HG02610 (cell line): Measurements from ENCODE around the gene GNG10.
A peak's percentile ranks its signal among the peaks of the same experiment; 100 is the strongest.
"Not testable (repeated sequence)": the region's sequence is repeated elsewhere in the genome, so short reads cannot be mapped to it uniquely, and the experiment has no call there.

Source experiments
- ATAC-seq: cut with Tn5 transposase; IDR thresholded peaks from one replicate; pipeline ENCODE4 v1.9.1; 2021; ENCODE audit warnings: mild to moderate bottlenecking, moderate library complexity; ENCODE audit not compliant: unreplicated experiment

GNG10 gene

DNA sequence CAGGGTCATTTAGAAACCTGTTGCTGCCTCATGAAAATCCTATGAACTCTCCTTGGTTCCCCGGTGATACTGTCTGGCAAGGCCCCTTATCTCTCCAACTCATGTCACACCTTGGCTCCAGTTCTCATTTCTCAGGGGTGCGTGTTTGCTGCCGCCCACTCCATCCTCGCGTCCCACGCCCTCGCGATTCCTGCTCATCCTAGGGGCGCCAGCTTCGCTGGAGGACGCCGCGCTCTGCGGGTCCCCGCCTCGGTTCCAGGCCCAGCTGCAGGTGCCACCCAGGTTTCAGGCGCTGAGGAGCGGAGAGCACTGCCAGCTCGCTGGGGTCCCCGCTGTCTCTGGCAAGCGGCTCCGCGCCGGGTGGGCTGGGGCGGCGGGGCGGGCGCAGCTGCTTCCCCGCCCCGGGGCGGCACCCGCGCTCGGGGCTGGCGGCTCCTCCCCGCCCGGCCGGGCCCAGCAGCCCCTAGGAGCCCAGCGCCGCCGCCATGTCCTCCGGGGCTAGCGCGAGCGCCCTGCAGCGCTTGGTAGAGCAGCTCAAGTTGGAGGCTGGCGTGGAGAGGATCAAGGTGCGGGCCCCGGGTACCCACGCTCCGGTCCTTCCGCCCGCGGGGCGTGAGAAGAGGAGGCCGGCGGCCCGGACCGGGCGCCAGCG is at the start of gene GNG10:
GNG10 (plus strand) TSS at position 456 of the 652 bp plus-strand sequence; CDS start at position 486, 30 bp downstream.
- ATAC-seq: peak; percentile 89

DNA sequence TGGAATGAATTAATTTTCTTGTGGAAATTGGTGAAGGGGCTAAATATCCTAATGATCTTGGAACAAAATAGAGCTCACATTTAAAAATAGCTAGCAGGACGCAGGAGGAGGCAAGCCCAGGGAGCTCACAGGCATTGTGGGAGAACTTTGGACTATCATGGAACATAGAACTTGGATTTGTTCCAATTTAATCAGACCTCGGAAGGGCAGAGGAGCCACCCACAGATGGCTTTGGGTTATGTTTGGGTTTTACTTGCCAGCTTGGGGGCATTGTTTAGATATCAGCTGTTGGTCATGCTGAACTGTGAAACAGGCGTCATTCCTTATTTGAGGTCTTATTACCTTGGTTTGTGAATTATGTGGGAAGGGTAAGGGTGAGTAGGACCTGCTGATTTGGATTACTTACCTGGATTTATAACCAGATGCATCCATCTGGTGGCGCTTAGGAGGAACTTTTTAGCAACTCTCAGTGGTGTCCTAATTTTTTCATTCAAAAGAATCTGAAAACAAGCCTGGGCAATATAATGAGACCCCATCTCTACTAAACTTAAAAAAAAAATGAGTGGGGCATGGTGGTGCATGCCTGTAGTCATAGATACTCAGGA is 47.9 kb upstream of the GNG10 start:
- no peak for ATAC-seq

DNA sequence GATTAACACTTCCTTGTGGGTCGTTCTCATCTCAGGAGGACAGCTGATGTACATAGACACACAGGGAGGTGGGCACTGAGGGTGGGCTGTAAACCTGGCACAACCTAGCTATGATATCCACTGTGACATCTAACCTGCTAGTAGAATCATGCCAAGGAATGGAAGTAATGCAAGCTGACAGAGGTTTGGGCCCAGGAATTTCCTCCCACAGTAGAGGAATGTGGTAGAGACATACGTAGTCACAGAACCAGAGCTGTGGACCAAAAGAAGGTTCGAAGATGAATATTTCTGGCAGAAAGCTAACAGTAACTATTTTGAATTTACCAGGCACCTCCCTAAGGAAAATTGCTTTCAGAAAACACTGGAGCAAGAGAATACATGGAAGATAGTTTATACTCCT is 45.5 kb upstream of the GNG10 start:
- ATAC-seq: no peak

DNA sequence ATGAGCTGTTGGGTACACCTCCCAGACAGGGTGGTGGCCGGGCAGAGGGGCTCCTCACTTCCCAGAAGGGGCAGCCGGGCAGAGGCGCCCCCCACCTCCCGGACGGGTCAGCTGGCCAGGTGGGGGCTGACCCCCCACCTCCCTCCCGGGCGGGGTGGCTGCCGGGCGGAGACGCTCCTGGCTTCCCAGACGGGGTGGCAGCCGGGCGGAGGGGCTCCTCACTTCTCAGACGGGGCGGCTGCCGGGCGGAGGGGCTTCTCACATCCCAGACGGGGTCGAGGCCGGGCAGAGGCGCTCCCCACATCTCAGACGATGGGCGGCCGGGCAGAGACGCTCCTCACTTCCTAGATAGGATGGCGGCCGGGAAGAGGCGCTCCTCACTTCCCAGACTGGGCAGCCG is 44.1 kb upstream of the GNG10 start:
- ATAC-seq: not testable (repeated sequence)

DNA sequence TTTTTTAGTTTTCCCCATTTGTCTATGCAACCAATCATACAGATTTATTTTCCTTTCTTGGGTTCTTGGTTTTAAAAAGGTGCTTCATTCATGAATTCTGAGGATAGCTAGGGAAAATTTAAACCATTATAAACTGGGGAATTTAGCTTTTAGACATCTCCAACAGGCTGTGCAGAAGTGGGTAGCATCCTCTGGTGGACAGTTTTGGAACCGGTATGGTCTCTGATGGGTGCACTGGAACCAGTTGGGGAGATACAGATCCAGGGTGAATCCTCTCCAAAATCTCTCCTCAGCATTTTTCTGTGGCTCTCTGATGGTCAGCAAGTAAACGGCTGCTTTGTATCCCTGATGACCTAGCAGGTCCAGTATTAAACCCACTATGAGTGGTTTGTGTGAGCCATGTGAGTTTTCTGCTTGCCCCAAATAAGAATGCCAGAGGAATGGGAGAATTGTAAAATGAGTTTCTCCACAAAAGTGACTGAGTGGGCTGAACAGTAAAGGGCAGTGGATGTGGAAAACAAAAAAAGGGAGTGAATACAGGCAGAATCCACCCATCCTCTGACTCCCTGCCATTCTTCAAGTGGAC is 39.4 kb upstream of the GNG10 start:
- no peak for ATAC-seq

DNA sequence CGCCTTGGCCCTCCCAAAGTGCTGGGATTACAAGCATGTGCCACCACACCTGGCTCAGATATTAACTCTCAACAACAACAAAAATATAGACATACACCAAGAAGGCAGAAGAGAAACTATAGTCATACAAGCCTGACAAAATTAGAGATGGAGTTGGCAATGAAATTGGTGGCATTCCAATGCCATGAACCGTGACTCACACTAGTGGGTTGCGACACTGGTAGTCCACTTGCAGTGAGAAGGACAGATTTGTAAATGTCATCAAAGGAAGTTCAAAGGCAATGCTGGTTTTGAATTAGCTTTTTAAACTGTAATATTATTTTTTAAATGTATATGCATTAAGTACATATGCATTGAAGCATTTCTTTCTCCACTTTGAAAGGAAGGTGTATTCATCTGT is 38.8 kb upstream of the GNG10 start:
- ATAC-seq: no peak

DNA sequence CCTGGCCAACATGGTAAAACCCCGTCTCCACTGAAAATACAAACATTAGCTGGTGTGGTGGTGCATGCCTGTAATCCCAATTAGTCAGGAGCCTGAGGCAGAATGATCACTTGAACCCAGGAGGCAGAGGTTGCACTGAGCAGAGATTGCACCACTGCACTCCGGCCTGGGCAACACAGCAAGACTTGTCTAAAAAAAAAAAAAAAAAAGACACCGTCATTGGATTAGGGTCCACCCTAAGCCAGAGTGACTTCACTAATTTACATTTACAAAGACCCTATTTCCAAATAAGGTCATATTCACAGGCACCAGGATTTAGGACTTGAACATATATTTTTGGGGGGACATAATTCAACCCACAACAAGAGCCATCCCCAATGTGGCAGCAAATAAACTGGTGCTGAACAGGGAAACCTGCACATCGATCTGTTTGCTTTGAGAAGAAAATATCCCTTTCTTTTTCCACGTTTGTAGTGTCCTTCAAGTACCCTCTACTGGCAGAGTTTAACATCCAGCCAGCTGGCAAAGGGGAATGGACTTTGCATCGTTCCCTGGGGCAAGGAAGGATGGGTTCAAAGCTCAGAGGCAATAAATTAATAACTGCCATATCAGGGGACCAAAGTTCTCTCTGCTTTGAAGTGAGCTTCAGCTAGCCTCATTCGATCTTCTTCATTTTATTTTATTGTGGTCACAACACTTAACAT is 34.0 kb upstream of the GNG10 start:
- ATAC-seq: no peak

DNA sequence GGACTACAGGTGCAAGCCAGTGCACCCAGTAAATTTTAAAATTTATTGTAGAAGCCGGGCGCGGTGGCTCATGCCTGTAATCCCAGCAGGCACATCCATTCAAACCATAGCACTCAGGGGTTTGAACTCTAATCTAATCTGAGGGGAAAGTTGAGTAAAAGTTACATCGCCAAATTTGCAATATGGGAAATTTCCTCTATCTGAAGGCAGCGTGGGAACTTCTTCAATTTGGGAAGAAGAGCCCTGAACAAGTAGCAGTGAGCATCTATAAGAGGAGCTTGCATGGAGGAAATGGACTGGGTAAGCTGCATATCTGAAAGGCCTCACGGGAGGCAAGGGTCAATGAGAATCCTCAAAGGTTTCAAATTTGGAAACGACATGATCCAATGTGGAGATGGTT is 33.0 kb upstream of the GNG10 start:
- no peak for ATAC-seq

DNA sequence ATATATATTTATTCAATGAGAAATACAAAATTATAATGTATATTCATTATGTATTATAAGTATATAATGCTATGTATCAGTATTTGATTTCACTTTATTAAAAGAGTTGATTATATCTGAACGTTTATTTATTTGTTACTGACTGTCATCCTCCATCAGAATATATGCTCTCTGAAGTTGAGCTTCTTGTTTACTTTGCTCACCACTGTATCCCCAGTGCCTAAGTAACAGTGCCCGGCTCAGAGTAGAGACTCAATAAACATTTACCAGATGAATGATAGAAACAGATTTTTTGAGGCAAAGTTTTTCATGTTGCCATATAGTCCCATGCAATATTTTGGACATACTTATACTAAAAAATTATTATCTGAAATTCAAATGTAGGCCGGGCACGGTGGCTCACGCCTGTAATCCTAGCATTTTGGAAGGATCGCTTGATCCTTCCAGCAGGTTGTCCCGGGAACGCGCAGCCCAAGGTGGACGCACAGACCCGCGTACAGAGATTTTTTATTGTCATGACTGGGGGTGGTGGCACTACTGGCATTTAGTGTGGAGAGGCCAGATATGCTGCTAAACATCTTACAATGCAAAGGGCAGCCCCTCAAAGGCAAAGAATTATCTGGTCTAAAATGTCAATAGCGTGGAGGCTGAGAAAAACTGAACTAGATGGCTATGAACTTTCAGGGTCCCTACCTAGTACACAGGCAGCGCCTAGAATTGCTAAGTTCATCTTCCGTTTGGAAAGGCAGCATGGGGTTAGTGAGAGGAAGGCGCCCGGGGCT is 31.0 kb upstream of the GNG10 start:
- ATAC-seq: peak; percentile 23

DNA sequence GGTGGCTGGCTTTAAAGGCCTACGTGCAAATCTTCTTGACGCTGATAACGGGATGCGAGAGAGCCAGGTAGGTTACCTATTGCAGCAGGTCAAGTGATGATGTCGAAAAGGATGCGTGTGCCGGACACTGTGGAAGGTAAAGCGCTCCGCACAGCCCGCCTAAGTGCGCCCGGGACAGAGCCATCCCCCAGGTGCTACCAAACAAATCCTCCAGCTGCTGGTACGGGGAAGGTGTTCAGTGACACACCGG is 30.5 kb upstream of the GNG10 start:
- no peak for ATAC-seq

DNA sequence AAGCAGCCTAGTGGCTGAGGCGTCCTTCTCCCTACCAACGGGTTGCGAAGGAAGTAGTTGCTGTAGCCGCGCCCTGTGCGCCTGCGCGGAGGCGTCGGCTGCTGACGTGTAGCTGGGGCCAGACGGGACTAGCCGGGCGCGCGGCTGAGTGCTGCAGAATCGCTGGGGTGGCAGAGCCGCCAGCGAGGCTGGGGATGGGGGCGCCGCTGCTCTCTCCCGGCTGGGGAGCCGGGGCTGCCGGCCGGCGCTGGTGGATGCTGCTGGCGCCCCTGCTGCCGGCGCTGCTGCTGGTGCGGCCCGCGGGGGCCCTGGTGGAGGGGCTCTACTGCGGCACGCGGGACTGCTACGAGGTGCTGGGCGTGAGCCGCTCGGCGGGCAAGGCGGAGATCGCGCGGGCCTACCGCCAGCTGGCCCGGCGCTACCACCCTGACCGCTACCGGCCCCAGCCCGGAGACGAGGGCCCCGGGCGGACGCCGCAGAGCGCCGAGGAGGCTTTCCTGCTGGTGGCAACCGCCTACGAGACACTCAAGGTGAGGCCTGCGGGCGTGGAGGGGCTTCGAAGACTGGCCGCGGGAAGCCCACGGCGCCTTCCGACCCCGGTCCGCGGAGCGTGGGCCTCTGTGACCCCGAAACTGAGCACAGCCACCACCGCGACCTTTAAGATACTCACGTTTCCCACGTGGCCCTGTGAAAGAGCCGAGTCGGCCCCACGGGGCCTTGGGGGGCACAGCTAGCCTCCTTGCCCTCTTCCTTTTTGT is 30.0 kb upstream of the GNG10 start, which contains the start of gene DNAJC25:
DNAJC25 (plus strand) TSS at position 121 of the 758 bp plus-strand sequence; CDS start at position 195, 74 bp downstream.
- ATAC-seq: peak; percentile 97

DNA sequence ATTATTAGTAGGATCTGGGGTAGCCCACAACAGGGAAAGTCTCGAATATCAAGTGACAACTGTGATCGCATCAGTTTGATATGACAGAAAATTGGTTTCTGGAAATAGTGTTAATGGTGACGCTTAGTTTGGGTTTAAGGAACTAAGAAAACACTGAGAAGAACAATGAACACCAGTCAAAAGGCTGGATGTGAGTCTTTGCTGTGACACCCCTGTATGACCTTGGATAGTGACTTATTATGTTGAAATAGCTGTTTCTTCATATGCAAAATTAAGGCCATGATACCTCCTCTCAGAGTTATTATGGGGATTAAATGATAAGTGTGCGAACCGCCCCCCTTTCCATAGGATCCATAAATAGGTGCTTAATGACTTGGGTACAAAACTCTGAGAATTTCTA is 29.3 kb upstream of the GNG10 start:
- ATAC-seq: no peak

DNA sequence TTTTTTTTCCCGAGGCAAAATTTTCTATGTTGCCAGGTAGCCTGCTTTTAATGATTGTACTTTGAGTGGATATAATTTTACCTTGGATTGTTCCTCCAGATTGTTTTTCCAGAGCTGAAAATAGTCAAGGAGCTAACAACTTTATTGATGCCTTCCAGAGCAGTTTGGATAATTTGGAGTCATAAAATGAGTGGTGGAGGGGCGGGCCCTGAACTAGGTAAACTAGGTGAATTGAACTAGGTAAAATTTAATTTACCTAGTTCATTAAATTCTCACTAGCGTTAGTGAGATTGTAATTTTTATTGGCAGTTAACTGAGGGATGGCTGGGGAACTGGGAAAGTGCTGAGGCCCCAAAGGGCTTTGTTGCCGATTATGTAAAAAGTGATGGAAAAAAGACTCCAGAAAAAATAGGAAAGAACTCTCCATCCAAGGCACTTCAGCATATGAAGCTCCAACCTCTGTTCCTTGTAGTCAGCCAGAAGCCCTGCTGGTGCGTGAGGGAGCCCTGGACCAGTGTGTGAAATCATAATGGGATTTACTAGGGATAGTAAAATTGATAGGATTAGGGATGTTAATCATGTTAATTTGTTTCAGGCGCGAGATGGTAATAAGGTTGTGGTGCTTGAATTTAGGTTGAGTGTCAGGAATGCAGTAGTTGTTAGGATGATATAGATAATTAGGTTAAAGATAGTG is 28.6 kb upstream of the GNG10 start:
- ATAC-seq: no peak

DNA sequence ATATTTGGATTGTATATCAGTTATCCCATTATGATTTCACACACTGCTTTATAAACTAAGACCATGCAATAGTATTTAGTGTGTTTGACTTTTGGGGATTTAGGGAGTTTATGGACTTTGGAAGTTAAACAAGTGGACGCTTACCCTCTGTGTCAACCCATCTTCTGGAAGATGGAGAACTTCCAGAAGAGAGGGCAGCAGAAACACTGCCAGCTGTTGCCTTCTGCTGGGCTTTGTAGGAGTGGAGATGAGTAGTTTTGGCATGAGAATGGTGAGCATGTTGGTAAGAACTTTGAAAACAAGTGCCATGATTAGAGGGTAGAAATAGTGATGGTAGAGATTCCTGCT is 28.0 kb upstream of the GNG10 start:
- no peak for ATAC-seq

DNA sequence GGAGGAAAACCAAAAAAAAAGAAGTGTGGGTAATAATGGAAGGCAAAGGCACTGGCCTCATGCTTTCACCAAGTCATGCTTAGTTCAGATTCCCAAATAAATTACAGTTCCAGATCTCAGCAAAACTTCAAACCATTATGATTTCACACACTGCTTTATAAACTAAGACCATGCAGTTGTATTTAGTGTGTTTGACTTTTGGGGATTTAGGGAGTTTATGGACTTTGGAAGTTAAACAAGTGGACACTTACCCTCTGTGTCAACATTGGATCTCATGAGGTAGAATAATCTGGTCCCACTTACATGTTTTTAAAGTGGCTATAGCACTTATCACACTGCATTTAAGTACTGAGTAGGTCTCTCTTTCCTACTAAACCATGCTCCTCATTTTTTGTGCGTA is 26.5 kb upstream of the GNG10 start:
- no peak for ATAC-seq

DNA sequence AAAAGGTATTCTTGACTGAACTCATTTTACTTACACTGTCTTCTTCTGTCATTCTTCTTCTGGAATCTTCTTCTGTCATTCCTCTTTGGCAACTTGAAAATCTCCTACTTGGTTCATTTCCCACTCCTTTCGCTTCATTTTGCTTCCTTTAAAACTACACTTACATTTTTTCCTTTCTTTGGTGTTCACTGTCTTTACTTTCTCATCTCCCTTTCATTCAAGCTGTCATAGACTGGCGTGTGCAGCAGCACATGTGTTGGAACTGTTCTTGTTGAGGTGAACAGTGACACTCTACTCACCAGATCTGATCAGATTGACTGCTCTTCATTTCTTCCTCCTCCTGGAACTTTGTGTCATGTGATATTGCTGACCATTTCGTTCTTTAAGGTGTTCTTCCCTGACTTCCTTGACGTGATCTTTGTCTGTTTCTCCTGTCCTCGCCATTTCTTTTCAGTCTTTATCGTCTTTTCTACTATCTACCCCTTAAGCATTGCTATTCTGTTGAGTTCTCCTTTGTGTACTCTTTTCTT is 23.9 kb upstream of the GNG10 start:
- no peak for ATAC-seq

DNA sequence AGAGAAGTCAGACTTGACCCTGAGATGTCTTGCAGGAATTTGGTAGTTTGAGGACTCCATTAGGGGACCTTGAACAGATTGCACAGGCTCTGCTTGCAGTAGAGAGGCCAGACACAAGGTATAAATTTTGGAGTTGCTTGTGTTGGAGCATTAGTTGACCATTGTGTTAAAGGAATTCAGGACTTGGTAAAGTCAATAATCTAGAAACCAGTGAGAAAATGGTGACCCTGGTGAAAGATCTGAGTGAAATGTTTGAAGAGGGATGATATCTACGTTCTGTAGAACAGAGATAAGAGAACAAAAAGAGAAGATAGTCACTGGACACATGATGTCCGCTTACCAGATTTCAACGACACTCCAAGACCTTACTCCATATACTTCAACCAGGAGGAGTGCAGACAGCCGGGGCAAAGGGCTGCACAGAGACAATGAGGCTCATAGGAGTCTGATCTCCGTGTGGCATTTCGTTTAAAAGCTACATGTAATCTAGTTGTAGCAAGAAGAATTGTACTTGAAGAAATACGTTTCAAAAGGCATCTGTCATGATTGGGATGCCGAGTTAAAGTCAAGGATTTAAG is 17.1 kb upstream of the GNG10 start:
- no peak for ATAC-seq

DNA sequence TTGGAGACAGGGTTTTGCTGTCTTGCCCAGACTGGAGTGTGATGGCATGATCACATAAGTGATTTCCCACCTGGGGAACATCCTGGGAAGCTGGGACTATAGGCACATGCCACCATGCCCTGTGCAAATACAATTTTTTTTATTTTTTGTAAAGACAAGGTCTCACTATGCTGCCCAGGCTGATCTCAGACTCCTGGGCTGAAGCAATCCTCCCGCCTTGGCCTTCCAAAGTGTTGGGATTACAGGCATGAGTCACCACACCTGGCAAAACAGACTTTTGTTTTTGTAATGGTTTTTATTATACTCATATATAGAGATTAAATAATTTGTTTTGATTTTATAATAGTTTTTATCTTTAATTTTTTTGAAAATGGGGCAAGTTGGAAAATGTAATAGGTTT is 15.6 kb upstream of the GNG10 start:
- no peak for ATAC-seq

DNA sequence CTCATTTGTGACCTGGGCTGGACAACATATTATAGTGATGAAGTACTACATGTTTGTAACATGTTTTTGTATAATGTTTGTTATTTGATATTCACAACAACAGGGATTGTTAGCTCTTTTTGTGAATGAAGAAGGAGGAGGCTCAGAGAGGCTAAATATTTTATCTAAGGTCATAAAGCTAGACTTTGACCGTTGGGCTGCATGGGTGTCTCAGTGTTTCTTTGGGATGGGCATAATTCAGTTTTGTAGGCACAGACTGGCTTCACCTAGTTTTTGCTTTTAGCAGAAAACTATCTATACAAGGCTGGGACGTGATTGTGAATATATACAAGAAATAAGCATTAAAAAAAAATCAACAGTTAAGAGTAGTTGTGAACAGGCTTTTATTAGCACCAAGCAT is 15.0 kb upstream of the GNG10 start:
- no peak for ATAC-seq

DNA sequence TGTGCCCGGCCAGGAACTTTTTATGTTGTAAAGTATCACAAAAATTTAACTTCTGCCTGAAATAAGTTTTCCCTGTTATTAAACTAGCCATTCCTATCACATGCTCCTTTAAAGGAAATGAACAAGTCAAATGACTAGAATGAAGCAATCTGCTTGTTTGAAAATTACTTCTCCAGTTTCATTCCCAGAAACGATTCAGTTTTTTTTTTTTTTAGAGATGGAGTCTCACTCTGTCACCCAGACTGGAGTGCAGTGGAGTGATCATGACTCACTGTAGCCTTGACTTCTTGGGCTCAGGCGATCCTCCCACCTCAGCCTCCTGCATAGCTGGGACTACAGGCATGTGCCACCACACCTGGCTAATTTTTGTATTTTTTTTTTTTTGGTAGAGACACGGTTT is 13.3 kb upstream of the GNG10 start:
- no peak for ATAC-seq
